Measurements from ENCODE around the gene MEF2D. TPM values are rescaled to one million over a fixed set of nuclear protein-coding genes. Genes with fewer than 3 reads are reported as not detected.

MEF2D gene
- total RNA-seq, 1 donor from 2014 or later: 5.5 TPM

GRCh38 chr1:156444407-156445001, 56.1 kb downstream of the MEF2D start:
- no peak for DNase-seq (ENCODE audit: low spot score)

GRCh38 chr1:156443286-156443685, 57.3 kb downstream of the MEF2D start:
- DNase-seq (ENCODE audit: low spot score): no peak

- no peak for DNase-seq (ENCODE audit: low spot score)
Measured at GRCh38 chr1:156440654-156441437, 59.7 kb downstream of the MEF2D start.

GRCh38 chr1:156439777-156440183, 60.8 kb downstream of the MEF2D start:
- no peak for DNase-seq (ENCODE audit: low spot score)

- DNase-seq (ENCODE audit: low spot score): no peak
Measured at GRCh38 chr1:156439036-156439776, 61.4 kb downstream of the MEF2D start.

- no peak for DNase-seq (ENCODE audit: low spot score)
Measured at GRCh38 chr1:156438278-156438987, 62.1 kb downstream of the MEF2D start.

- DNase-seq (ENCODE audit: low spot score): no peak
Measured at GRCh38 chr1:156437037-156437867, 63.3 kb downstream of the MEF2D start.

- no peak for DNase-seq (ENCODE audit: low spot score)
Measured at GRCh38 chr1:156436141-156437036, 64.2 kb downstream of the MEF2D start.

GRCh38 chr1:156435545-156436140, 64.9 kb downstream of the MEF2D start:
- no peak for DNase-seq (ENCODE audit: low spot score)

GRCh38 chr1:156434989-156435544, 65.5 kb downstream of the MEF2D start:
- no peak for DNase-seq (ENCODE audit: low spot score)

- DNase-seq (ENCODE audit: low spot score): no peak
Measured at GRCh38 chr1:156433602-156434001, 67.0 kb downstream of the MEF2D start.

GRCh38 chr1:156433032-156433431, 67.5 kb downstream of the MEF2D start:
- DNase-seq (ENCODE audit: low spot score): no peak

GRCh38 chr1:156432669-156433018, 67.9 kb downstream of the MEF2D start:
- DNase-seq (ENCODE audit: low spot score): no peak

- DNase-seq (ENCODE audit: low spot score): no peak
Measured at GRCh38 chr1:156431769-156432668, 68.6 kb downstream of the MEF2D start.

GRCh38 chr1:156431366-156431765, 69.2 kb downstream of the MEF2D start:
- DNase-seq (ENCODE audit: low spot score): no peak

GRCh38 chr1:156430866-156431265, 69.7 kb downstream of the MEF2D start:
- no peak for DNase-seq (ENCODE audit: low spot score)

- no peak for DNase-seq (ENCODE audit: low spot score)
Measured at GRCh38 chr1:156430303-156430702, 70.3 kb downstream of the MEF2D start.

Data from umbilical cord (tissue), 2 donors.